ENCODE results near the gene NRP2. TPM values are rescaled to one million over a fixed set of nuclear protein-coding genes. Genes with fewer than 3 reads are reported as not detected.

The NRP2 gene
- total RNA-seq, 1 donor from 2014 or later: 90.3 TPM

DNA sequence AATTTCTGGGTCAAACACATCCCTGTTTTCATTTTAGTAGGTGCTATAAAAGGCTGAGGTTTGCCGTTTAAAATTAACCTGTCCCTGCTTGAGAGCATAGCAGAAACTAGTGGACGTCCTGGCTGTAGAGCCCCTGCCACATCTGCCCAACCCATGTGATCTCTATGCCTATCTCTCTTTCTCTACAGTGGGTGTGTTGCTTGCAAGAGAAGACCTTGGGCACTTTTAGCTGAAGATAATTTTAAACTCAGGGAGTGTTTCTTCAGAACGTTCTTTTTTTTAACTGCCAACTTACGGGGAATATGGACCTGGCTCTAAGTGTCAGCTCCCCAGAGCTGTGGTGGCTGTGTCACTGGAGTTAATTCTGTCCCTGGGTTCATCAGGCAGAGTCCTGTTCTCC lies 100.6 kb downstream of the NRP2 start:
- H3K9me3 Mint-ChIP-seq: peaks cover 3% of the 10 kb centered on the region
- H3K27me3 Mint-ChIP-seq (ENCODE audit: low read depth): no peaks in the 10 kb centered on the region
- no peak overlapping the region for H3K4me3 Mint-ChIP-seq
- DNase-seq (ENCODE audit: low read depth, low spot score): no peak
- H3K4me1 Mint-ChIP-seq: peaks cover 34% of the 10 kb centered on the region
- TF ChIP-seq, protein P1, sequence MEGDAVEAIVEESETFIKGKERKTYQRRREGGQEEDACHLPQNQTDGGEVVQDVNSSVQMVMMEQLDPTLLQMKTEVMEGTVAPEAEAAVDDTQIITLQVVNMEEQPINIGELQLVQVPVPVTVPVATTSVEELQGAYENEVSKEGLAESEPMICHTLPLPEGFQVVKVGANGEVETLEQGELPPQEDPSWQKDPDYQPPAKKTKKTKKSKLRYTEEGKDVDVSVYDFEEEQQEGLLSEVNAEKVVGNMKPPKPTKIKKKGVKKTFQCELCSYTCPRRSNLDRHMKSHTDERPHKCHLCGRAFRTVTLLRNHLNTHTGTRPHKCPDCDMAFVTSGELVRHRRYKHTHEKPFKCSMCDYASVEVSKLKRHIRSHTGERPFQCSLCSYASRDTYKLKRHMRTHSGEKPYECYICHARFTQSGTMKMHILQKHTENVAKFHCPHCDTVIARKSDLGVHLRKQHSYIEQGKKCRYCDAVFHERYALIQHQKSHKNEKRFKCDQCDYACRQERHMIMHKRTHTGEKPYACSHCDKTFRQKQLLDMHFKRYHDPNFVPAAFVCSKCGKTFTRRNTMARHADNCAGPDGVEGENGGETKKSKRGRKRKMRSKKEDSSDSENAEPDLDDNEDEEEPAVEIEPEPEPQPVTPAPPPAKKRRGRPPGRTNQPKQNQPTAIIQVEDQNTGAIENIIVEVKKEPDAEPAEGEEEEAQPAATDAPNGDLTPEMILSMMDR (conservative IDR thresholded peaks at IDR 0.05): no peak
- no peak overlapping the region for H3K27ac Mint-ChIP-seq (ENCODE audit: unreplicated experiment)
- H3K36me3 Mint-ChIP-seq (ENCODE audit: low read depth): peaks cover 20% of the 10 kb centered on the region

DNA sequence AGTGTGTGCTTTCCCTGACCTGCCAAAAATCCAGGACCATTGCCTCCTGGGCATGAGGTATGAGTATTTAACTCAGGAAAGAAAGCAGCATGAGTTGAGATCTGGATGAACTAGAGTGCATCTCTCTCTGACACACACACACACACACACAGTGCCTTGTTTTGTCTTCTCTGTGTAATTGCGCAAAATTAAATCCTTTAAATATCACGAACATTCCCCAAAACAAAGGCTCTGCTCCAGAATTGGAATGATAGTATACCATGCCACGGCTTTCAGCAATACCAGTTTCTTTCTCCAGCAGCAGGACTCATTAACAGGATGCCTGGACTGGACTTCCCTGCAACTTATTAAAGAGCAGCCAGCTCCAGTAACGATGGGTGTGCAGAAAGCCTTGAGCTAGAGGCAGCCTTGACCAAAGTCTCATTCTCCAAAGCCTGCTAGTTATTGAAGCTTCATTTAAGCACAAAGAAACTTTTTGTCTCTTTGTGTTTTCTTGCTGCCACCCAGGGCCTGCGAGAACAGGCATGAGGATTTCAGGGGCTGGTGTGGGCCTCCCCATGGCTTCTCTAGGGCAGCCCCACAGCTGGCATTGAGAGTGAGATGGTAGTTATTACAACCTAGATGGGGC lies 101.7 kb downstream of the NRP2 start:
- Mint-ChIP-seq H3K27ac (ENCODE audit: unreplicated experiment) (no peak overlapping the region), H3K9me3 (peaks cover 3% of the 10 kb centered on the region), H3K27me3 (ENCODE audit: low read depth) (no peaks in the 10 kb centered on the region), H3K4me1 (peaks cover 34% of the 10 kb centered on the region), H3K4me3 (no peak overlapping the region), H3K36me3 (ENCODE audit: low read depth) (peaks cover 23% of the 10 kb centered on the region)
- no peak for DNase-seq (ENCODE audit: low read depth, low spot score)
- TF ChIP-seq, protein P1 (conservative IDR thresholded peaks at IDR 0.05): no peak

DNA sequence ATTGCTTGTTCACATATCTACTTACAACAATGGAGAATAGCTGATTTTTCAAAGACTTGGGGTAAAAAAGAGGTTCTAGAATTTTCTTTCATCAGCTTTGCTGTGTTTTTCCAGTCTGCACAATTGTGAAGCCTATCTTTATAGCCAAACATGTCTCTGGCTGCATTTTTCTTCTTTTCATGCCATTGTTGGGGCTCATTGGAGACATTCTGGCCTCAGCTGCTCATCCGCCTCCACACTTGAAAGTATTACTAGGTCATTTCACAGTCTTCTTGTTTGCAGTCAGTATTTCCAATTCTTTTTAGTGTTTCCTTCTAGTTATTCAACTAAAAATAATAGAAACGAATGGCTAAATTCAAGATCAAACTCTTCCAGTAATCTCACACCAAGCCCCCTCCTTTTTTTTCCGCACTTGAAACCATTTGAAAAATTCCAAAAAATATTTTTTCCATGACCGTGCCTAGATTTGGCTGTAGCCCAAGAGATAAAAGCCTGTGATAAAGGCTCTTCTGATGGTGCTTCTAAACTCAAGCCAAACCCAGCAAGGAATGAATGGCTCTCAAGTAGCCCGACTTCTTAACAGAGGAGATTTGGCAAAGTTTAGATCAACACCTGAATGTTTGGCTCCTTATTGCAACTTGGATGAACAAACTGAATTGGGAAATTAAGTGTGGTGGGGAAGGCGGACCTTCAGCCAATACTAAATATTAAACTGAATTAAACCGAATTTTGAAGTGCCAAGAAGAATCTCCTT lies 103.4 kb downstream of the NRP2 start:
- H3K27ac Mint-ChIP-seq (ENCODE audit: unreplicated experiment): no peak overlapping the region
- TF ChIP-seq, protein P1 (conservative IDR thresholded peaks at IDR 0.05): no peak
- H3K27me3 Mint-ChIP-seq (ENCODE audit: low read depth): no peaks in the 10 kb centered on the region
- H3K9me3 Mint-ChIP-seq: peaks cover 3% of the 10 kb centered on the region
- H3K4me3 Mint-ChIP-seq: no peak overlapping the region
- no peak for DNase-seq (ENCODE audit: low read depth, low spot score)
- peaks cover 26% of the 10 kb centered on the region for H3K36me3 Mint-ChIP-seq (ENCODE audit: low read depth)
- H3K4me1 Mint-ChIP-seq: peaks cover 34% of the 10 kb centered on the region

DNA sequence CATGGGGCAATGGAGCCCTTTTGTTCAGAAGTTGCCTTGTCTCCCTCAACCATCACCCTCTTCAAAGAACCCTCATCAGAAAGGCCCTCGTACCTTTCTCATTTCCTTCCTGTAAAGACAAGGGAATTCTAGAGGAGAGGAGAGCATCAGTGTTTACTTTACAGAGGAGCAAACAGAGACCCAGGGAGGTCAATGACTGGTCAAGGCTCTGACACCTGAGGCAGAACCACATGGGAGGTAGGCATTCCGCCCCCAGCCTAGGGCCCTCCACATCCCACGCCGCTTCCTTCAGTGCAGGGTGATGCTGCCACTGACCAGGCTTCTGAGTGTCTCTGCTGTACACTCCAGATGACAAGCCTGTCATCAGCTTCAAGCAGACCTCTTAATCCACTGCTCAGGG lies 104.7 kb downstream of the NRP2 start:
- TF ChIP-seq, protein P1 (conservative IDR thresholded peaks at IDR 0.05): no peak
- Mint-ChIP-seq H3K36me3 (ENCODE audit: low read depth) (peaks cover 29% of the 10 kb centered on the region), H3K9me3 (peaks cover 3% of the 10 kb centered on the region), H3K4me3 (no peak overlapping the region), H3K27me3 (ENCODE audit: low read depth) (no peaks in the 10 kb centered on the region), H3K27ac (ENCODE audit: unreplicated experiment) (no peak overlapping the region), H3K4me1 (peaks cover 26% of the 10 kb centered on the region)
- DNase-seq (ENCODE audit: low read depth, low spot score): no peak

DNA sequence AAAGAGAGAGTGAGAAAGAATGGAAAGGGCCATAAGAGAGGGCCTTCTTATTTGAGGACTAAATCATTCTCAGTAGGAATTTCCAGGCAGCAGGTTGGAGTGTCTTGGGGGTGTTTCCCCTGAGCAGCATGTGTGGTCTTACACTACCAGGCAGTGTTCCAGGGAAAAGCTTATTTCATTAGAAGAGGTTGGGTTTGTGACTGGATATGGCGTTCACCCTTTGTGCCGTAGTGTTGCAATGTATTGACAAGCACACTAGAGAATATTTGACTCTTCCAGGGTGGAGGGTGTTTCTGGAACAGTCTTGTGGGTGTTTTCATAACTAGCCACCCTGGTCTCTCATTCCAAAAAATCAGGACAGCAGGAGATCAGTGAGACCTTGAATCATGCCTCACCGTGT lies 105.5 kb downstream of the NRP2 start:
- peaks cover 31% of the 10 kb centered on the region for H3K36me3 Mint-ChIP-seq (ENCODE audit: low read depth)
- TF ChIP-seq, protein P1 (conservative IDR thresholded peaks at IDR 0.05): no peak
- no peak overlapping the region for H3K4me3 Mint-ChIP-seq
- no peak overlapping the region for H3K27ac Mint-ChIP-seq (ENCODE audit: unreplicated experiment)
- H3K9me3 Mint-ChIP-seq: no peaks in the 10 kb centered on the region
- peaks cover 19% of the 10 kb centered on the region for H3K4me1 Mint-ChIP-seq
- H3K27me3 Mint-ChIP-seq (ENCODE audit: low read depth): no peaks in the 10 kb centered on the region
- DNase-seq (ENCODE audit: low read depth, low spot score): no peak

All from neural crest cell (in vitro differentiated cells).